ENCODE data around the gene DHDDS.

DNA sequence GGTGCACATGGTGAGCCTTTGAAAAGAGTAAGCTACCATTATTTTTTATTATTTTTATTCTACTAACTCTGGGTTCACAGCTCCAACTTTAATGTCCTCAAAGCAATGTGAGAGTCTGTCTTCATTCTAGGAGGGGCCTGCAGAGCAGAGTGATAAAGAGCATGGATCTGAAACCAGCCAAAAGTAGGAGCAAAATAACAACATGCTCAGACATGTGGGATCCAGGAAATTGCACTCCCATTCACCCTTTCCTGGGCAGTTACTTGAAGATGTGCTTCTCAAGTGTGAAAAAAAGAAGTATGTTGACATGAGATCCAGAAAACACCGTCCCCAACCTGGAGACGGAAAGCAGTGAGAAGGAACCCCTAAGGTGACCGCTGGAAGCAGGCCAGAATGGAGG is 30.2 kb upstream of the DHDDS start:
- no peak for TF ChIP-seq ZNF384 (IDR thresholded peaks at IDR 0.05)
- TF ChIP-seq SP1 (IDR thresholded peaks at IDR 0.05) = no peak
- TF ChIP-seq LEF1 (IDR thresholded peaks at IDR 0.05; ENCODE audit: borderline replicate concordance) = no peak
- TF ChIP-seq FOXK2 (IDR thresholded peaks at IDR 0.05) = no peak
- no peak for TF ChIP-seq FOXM1 (IDR thresholded peaks at IDR 0.05; ENCODE audit: borderline replicate concordance)
- no peak for TF ChIP-seq CTBP1 (IDR thresholded peaks at IDR 0.05; ENCODE audit: borderline replicate concordance)
- TF ChIP-seq SUZ12 (IDR thresholded peaks at IDR 0.05) = no peak
- no peak for TF ChIP-seq L3MBTL2 (conservative IDR thresholded peaks at IDR 0.05)
- TF ChIP-seq FOXA1 (IDR thresholded peaks at IDR 0.05) = no peak
- no peak for TF ChIP-seq TARDBP (IDR thresholded peaks at IDR 0.05)
- TF ChIP-seq NFRKB (IDR thresholded peaks at IDR 0.05) = no peak

Measured in HEK293T (cell line).